Upper lobe of right lung (tissue), 1 donor: ENCODE data around the gene HSD17B8. TPM values are rescaled to one million over a fixed set of nuclear protein-coding genes. Genes with fewer than 3 reads are reported as not detected.

Source experiments
- ATAC-seq: fragments of 200-7000 bp; cut with Tn5 transposase; one replicate; pipeline ENCODE4 v1.9.1; 2020; ENCODE audit warnings: mild to moderate bottlenecking, moderate library complexity
- DNase-seq: peaks from one replicate; pipeline ENCODE4 v3.0.0-alpha.2; 2020
- H3K27ac ChIP-seq: fragments of 200-600 bp; one replicate; pipeline ENCODE4 v1.8.0; 2022
- H3K27me3 ChIP-seq: fragments of 200-600 bp; one replicate; pipeline ENCODE4 v1.8.0; 2022; ENCODE audit warnings: mild to moderate bottlenecking
- H3K36me3 ChIP-seq: fragments of 200-600 bp; one replicate; pipeline ENCODE4 v1.8.0; 2022
- H3K4me1 ChIP-seq: fragments of 200-600 bp; one replicate; pipeline ENCODE4 v1.8.0; 2022
- H3K4me3 ChIP-seq: fragments of 200-600 bp; one replicate; pipeline ENCODE4 v1.8.0; 2022; ENCODE audit warnings: mild to moderate bottlenecking
- H3K9me3 ChIP-seq: fragments of 200-600 bp; one replicate; pipeline ENCODE4 v1.8.0; 2022
- intact Hi-C: fragments of 100-400 bp; cut with DNase I; formaldehyde crosslinking; loops from one replicate; pipeline ENCODE4 v1.11.0; 2022
- long read RNA-seq: library from polyadenylated mRNA; unstranded; transcript quantifications from one replicate; pipeline ENCODE4 v2.0.0, GENCODE V29; 2021
- total RNA-seq: library from RNA; stranded (reverse); fragmentation: NEBNext Ultra II Directional; extraction: Animal tissue kit (Norgen Biotek cat#: 25700); gene quantifications from one replicate; pipeline ENCODE4 v1.2.1, GENCODE V29; 2021
- TF ChIP-seq, protein P1 (sequence below): fragments of 200-600 bp; IDR thresholded peaks from one replicate; pipeline ENCODE4 v1.8.0; 2022; ENCODE audit warnings: antibody characterized with exemption
- donor health status: DM: no; HTN: yes; CAD: no; lungs with severe emphysema.

HSD17B8 gene
- total RNA-seq = 14.7 TPM
- long read RNA-seq, partial matches to known transcripts = 2 of 7 reads
- long read RNA-seq, other reads (novel, unspliced or antisense) = 3 of 7 reads

DNA sequence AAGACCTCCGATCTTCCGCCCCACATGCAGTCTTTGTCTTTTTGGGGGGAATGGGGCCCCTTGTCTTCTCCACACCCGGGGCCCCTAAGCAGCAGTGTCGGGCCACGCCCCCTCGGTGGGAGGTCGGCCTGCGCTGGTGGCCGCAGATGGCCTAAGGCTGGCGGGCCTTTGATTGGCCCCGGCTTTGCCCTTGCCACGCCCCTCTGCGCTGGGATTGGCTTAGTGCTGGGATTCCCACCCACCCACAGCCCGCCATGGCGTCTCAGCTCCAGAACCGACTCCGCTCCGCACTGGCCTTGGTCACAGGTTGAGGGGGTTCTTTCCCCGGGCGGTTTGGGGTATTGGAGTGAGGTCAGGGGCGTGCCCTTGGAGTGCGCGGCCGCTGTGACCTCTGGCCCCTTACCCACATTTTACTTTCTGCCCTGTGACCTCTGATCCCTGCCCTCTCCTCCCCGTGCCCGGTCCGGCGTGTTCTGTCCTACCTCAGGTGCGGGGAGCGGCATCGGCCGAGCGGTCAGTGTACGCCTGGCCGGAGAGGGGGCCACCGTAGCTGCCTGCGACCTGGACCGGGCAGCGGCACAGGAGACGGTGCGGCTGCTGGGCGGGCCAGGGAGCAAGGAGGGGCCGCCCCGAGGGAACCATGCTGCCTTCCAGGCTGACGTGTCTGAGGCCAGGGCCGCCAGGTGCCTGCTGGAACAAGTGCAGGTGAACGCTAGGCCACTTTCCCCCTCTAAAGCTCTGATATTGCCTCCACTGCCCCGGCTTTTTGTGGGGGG is at the start of gene HSD17B8:
Gene HSD17B8 (plus strand): TSS at position 241 of the 776 bp plus-strand sequence. CDS start 14 bp downstream, at position 255.
- Histone ChIP-seq H3K36me3 (peaks cover 27% of the 10 kb centered on the region), H3K27me3 (no peaks in the 10 kb centered on the region), H3K27ac (peak within 1 kb of the TSS; percentile 68), H3K4me3 (peak within 1 kb of the TSS; percentile 82), H3K9me3 (no peaks in the 10 kb centered on the region), H3K4me1 (peaks cover 39% of the 10 kb centered on the region)
- peak; percentile 98 for DNase-seq
- TF ChIP-seq, protein P1, sequence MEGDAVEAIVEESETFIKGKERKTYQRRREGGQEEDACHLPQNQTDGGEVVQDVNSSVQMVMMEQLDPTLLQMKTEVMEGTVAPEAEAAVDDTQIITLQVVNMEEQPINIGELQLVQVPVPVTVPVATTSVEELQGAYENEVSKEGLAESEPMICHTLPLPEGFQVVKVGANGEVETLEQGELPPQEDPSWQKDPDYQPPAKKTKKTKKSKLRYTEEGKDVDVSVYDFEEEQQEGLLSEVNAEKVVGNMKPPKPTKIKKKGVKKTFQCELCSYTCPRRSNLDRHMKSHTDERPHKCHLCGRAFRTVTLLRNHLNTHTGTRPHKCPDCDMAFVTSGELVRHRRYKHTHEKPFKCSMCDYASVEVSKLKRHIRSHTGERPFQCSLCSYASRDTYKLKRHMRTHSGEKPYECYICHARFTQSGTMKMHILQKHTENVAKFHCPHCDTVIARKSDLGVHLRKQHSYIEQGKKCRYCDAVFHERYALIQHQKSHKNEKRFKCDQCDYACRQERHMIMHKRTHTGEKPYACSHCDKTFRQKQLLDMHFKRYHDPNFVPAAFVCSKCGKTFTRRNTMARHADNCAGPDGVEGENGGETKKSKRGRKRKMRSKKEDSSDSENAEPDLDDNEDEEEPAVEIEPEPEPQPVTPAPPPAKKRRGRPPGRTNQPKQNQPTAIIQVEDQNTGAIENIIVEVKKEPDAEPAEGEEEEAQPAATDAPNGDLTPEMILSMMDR = no peak
- ATAC-seq = peak; percentile 79
- intact Hi-C loops = no loop called here

DNA sequence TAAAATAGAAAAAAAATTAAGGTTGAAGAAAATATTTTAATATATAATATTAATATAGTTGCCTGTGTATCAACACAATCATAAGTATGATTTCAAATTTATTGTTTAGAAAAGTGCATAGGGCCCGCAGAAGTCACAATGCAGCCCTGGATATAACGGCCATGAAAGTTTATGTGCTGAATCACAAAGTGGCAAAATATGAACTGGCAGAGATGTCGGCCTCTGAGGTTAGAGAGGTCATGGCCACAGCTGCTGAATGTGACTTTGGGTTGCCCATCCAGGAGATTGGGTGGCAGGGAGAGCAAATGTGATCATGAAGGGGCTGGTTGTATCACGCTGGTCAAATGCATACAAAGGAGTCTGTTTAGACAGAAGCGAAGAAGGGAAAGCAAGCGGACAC is 47.9 kb upstream of the HSD17B8 start:
- DNase-seq (no peak), ATAC-seq (no peak)
- H3K36me3 ChIP-seq = no peaks in the 10 kb centered on the region
- intact Hi-C loops = no loop called here
- TF ChIP-seq, protein P1 = no peak
- H3K27ac ChIP-seq = no peak overlapping the region
- H3K27me3 ChIP-seq = no peaks in the 10 kb centered on the region
- H3K4me1 ChIP-seq = peaks cover 9% of the 10 kb centered on the region
- H3K4me3 ChIP-seq = no peak overlapping the region
- peaks cover 8% of the 10 kb centered on the region for H3K9me3 ChIP-seq

DNA sequence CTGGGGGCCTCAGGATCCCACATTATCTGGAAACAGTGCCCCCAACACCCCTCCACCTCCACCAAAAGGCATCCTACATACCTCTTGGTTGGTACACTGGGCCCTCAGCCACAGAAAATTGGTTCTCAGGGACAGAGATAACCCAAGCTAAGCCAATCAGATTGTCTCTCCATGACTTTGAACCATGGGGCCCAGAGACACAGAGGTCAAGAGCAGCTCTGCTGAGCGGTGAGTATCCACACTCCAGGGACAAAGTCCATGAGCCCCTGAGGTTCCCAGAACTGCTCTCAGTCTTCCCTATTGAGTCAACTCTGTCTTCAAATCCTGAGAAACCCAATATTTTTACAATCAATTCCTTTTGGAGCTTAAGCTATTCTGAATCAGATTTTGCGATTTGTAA is 47.5 kb upstream of the HSD17B8 start:
- peaks cover 13% of the 10 kb centered on the region for H3K4me1 ChIP-seq
- TF ChIP-seq, protein P1 = no peak
- H3K27me3 ChIP-seq = no peaks in the 10 kb centered on the region
- no peak overlapping the region for H3K4me3 ChIP-seq
- no peak for DNase-seq
- no peaks in the 10 kb centered on the region for H3K36me3 ChIP-seq
- H3K27ac ChIP-seq = no peak overlapping the region
- H3K9me3 ChIP-seq = peaks cover 8% of the 10 kb centered on the region
- intact Hi-C loops = no loop called here
- no peak for ATAC-seq

DNA sequence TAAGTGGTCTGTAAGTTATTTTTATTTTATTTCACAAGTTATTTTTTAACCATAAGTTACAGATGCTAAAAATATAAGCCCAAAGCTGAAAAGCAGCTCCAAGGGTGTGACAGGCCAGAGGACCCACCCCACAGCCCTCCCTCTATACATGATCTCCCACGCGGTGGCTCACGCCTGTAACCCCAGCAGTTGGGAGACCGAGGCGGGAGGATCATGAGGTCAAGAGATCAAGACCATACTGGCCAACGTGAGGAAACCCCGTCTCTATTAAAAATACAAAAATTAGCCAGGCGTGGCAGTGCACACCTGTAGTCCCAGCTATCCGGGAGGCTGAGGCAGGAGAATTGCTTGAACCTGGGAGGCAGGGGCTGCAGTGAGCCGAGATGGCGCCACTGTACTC is 44.4 kb upstream of the HSD17B8 start:
- ATAC-seq (no peak), DNase-seq (no peak)
- Histone ChIP-seq H3K4me3 (no peak overlapping the region), H3K27me3 (no peaks in the 10 kb centered on the region), H3K36me3 (no peaks in the 10 kb centered on the region), H3K27ac (no peak overlapping the region), H3K9me3 (no peaks in the 10 kb centered on the region), H3K4me1 (peaks cover 13% of the 10 kb centered on the region)
- TF ChIP-seq, protein P1 = no peak
- intact Hi-C loops = loop anchor here (10.0 kb wide), 1 partner anchor 85 kb away; no protein-coding TSS in a partner anchor

DNA sequence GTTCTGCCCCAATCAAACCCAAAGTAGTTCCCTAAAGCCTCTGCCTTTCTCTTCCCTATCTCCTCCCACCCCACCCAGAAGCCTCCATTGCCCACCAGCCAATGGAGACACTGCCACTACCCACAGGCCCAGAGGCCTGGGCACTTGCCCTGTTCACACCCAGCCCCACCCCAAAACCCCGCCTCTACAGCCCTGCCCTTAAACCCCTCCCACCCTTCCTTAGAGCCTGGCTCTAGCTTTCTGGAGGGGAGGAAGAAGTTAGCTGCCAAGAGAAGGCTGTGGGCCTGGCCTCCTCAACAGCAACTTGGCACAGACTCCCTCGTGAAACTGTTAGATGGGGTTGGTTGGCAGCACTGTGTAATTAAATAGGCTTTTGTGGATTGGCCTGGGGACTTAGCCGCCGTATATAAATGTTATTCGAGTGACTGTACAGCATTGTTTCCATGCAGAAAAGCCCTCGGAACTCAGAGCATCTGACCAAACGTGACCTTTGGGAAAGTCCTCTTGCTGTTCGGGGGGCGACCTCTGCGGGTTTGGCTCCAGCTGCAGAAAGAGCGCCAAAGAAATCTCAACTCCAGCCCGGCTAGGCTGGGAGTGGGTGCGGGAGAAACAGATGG is 43.6 kb upstream of the HSD17B8 start:
- Histone ChIP-seq H3K4me1 (peaks cover 13% of the 10 kb centered on the region), H3K4me3 (no peak overlapping the region), H3K27ac (no peak overlapping the region), H3K9me3 (no peaks in the 10 kb centered on the region), H3K36me3 (no peaks in the 10 kb centered on the region), H3K27me3 (no peaks in the 10 kb centered on the region)
- TF ChIP-seq, protein P1 = no peak
- peak; percentile 77 for ATAC-seq
- intact Hi-C loops = loop anchor here (10.0 kb wide), 1 partner anchor 84 kb away; no protein-coding TSS in a partner anchor
- peak; percentile 82 for DNase-seq
